Measurements from ENCODE around the gene DLGAP3. TPM values are rescaled to one million over a fixed set of nuclear protein-coding genes. Genes with fewer than 3 reads are reported as not detected.
"Not testable (repeated sequence)": the region's sequence is repeated elsewhere in the genome, so short reads cannot be mapped to it uniquely, and the experiment has no call there.

Gene DLGAP3
- total RNA-seq, 5 donors from 2014 or later (not counting 1 experiment from before 2014, with no cell fraction given) = 0.78 to 1.6 (median 0.99) TPM

DNA sequence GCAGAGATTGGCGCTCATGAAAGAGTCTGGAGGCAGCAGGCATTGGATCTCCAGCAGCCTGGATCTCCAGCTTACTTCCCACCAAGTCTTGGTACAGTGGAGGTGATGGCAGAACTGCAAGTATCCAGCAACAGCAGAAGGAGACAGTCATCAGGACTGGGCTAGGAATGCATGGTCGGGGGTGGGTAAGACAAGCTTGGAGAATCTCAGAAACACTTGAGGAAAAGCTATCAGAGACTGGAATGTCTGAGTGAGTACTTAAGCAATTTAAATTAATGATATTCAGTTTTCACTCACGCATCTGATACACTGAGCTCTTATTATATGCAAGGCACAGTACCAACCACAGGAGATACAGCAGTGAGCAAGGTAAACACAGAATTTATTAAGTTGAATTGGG lies 45.9 kb upstream of the DLGAP3 start:
- no peak for DNase-seq
- H3K4me1 Mint-ChIP-seq = peaks cover 12 to 33% (median 22%) of the 10 kb centered on the region in 3 donors
- Histone ChIP-seq H3K4me3 (ENCODE audit: control insufficient read depth in 1 of 2, extremely low read depth in 1 of 2, low read length in 1 of 2) (no peak overlapping the region), H3K36me3 (ENCODE audit: control insufficient read depth in 2 of 2, extremely low read depth in 1 of 2, insufficient read depth in 1 of 2, low read length in 1 of 2) (peaks cover 0 to 15% of the 10 kb centered on the region in 2 donors), H3K4me1 (ENCODE audit: control insufficient read depth in 1 of 2, extremely low read depth in 1 of 2, insufficient read depth in 2 of 2, low read length in 2 of 2) (no peaks in the 10 kb centered on the region), H3K27me3 (replicated peaks in 1 of 2; ENCODE audit: control insufficient read depth in 2 of 2, extremely low read depth in 1 of 2, insufficient read depth in 2 of 2, low read length in 1 of 2) (no peaks in the 10 kb centered on the region), H3K9me3 (no peaks in the 10 kb centered on the region), H3K27ac (ENCODE audit: low read length) (no peak overlapping the region)
- no peak overlapping the region for H3K4me3 Mint-ChIP-seq
- H3K36me3 Mint-ChIP-seq = peaks cover 11% of the 10 kb centered on the region
- no peaks in the 10 kb centered on the region for H3K27me3 Mint-ChIP-seq
- 100% methylated on average over 2 of the region's 3 CpGs for WGBS (ENCODE audit: insufficient coverage)
- no peak for ATAC-seq (replicated peaks in 1 of 4)
- H3K9me3 Mint-ChIP-seq = peaks cover 0 to 4% (median 0%) of the 10 kb centered on the region in 3 donors
- CTCF ChIA-PET = no interaction called here
- H3K27ac Mint-ChIP-seq = peak overlapping the region in 1 of 2 donors; percentile 44
- POLR2A ChIA-PET = no interaction called here

DNA sequence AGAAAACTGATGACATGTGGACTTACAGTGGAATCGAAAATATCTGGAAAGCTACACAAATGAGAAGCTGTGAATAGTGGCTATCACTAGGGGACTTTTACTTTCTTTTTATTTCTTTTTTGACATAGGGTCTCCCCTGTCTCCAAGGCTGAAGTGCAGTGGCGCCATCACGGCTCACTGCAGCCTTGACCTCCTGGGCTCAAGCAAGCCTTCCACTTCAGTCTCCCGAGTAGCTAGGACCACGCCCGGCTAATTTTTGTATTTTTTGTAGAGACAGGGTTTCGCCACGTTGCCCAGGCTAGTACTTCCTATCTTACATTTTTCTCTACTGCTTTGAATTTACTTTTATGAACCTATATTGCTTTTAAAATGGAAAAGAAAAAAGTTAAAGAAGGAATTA lies 45.2 kb upstream of the DLGAP3 start:
- CTCF ChIA-PET = interaction anchor here in 1 of 2 donors (0.6 kb wide), 1 partner anchor 10 kb away, joined by 3 read pairs; no protein-coding TSS in a partner anchor
- DNase-seq = no peak
- WGBS (ENCODE audit: insufficient coverage) = no CpG with 5 or more reads among the region's 8 CpGs

DNA sequence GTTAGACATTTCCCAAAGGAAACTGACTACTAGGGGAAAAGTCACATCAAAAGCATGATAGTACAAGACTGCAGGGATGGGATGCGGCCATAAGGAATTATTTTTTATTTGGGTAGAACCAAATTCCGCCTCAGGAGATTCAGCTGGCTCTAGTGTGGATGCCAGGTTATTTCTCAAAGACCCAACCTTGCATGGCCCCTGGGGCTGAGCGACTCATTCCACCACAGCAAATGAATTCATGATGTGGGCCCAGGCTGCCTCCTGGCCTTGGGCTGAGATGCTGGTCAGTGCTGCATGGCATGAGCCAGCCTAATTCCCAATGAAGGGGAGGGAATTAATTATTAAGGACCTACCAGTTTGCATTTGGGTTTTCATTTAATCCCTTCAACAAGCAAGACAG lies 43.9 kb upstream of the DLGAP3 start:
- peaks cover 2% of the 10 kb centered on the region for H3K9me3 ChIP-seq
- Mint-ChIP-seq H3K4me1 (peaks cover 13 to 30% (median 29%) of the 10 kb centered on the region in 3 donors), H3K36me3 (peaks cover 11% of the 10 kb centered on the region), H3K4me3 (no peak overlapping the region), H3K27ac (no peak overlapping the region), H3K27me3 (no peaks in the 10 kb centered on the region), H3K9me3 (peaks cover 0 to 4% (median 0%) of the 10 kb centered on the region in 3 donors)
- CTCF ChIA-PET = no interaction called here
- H3K4me1 ChIP-seq (ENCODE audit: control insufficient read depth in 1 of 2, extremely low read depth in 1 of 2, insufficient read depth in 2 of 2, low read length in 2 of 2) = peaks cover 0 to 10% of the 10 kb centered on the region in 2 experiments
- no peak for ATAC-seq (replicated peaks in 1 of 4)
- H3K36me3 ChIP-seq (ENCODE audit: control insufficient read depth in 2 of 2, extremely low read depth in 1 of 2, insufficient read depth in 1 of 2, low read length in 1 of 2) = peaks cover 0 to 13% of the 10 kb centered on the region in 2 donors
- peaks cover 0 to 2% of the 10 kb centered on the region in 2 experiments for H3K27me3 ChIP-seq (replicated peaks in 1 of 2; ENCODE audit: control insufficient read depth in 2 of 2, extremely low read depth in 1 of 2, insufficient read depth in 2 of 2, low read length in 1 of 2)
- no peak for DNase-seq
- H3K27ac ChIP-seq (ENCODE audit: low read length) = no peak overlapping the region
- H3K4me3 ChIP-seq (ENCODE audit: control insufficient read depth in 1 of 2, extremely low read depth in 1 of 2, low read length in 1 of 2) = no peak overlapping the region
- POLR2A ChIA-PET = no interaction called here
- WGBS (ENCODE audit: insufficient coverage) = 100% methylated on average over 1 of the region's 3 CpGs

More for the DNA sequence above, 45.2 kb upstream of the DLGAP3 start:
- Mint-ChIP-seq H3K36me3 (peaks cover 11% of the 10 kb centered on the region), H3K4me1 (peaks cover 11 to 33% (median 25%) of the 10 kb centered on the region in 3 donors), H3K9me3 (peaks cover 0 to 4% (median 0%) of the 10 kb centered on the region in 3 donors), H3K27me3 (no peaks in the 10 kb centered on the region), H3K27ac (no peak overlapping the region), H3K4me3 (no peak overlapping the region)
- H3K27me3 ChIP-seq (replicated peaks in 1 of 2; ENCODE audit: control insufficient read depth in 2 of 2, extremely low read depth in 1 of 2, insufficient read depth in 2 of 2, low read length in 1 of 2) = no peaks in the 10 kb centered on the region
- H3K4me1 ChIP-seq (ENCODE audit: control insufficient read depth in 1 of 2, extremely low read depth in 1 of 2, insufficient read depth in 2 of 2, low read length in 2 of 2) = no peaks in the 10 kb centered on the region
- no peaks in the 10 kb centered on the region for H3K9me3 ChIP-seq
- POLR2A ChIA-PET = no interaction called here
- H3K4me3 ChIP-seq (ENCODE audit: control insufficient read depth in 1 of 2, extremely low read depth in 1 of 2, low read length in 1 of 2) = no peak overlapping the region
- H3K36me3 ChIP-seq (ENCODE audit: control insufficient read depth in 2 of 2, extremely low read depth in 1 of 2, insufficient read depth in 1 of 2, low read length in 1 of 2) = peaks cover 0 to 15% of the 10 kb centered on the region in 2 donors
- ATAC-seq (replicated peaks in 1 of 4) = no peak
- no peak overlapping the region for H3K27ac ChIP-seq (ENCODE audit: low read length)

DNA sequence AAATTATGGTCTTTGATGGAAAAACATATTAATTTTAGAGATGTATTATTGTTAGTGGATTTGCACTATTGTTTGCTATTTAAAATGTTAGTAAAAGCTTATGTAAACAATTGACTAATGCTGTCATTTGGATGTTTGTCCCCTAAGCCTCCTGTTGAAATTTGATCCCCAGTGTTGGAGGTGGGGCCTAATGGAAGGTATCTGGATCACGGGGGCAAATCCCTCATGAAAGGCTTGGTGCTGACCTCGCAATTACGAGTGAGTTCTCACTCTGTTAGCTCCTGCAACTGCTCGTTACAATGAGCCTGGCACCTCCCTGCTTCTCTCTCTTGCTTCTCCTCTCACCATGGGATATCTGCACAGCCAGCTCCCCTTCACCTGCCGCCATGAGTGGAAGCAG lies 41.4 kb upstream of the DLGAP3 start:
- ChIA-PET CTCF (no interaction called here), POLR2A (no interaction called here)
- Mint-ChIP-seq H3K4me3 (no peak overlapping the region), H3K4me1 (peaks cover 13 to 34% (median 25%) of the 10 kb centered on the region in 3 donors), H3K27ac (no peak overlapping the region), H3K9me3 (peaks cover 0 to 2% (median 0%) of the 10 kb centered on the region in 3 donors), H3K27me3 (no peaks in the 10 kb centered on the region), H3K36me3 (peaks cover 6% of the 10 kb centered on the region)
- ATAC-seq (replicated peaks in 1 of 4) (no peak), DNase-seq (no peak)
- peaks cover 0 to 2% of the 10 kb centered on the region in 2 experiments for H3K27me3 ChIP-seq (replicated peaks in 1 of 2; ENCODE audit: control insufficient read depth in 2 of 2, extremely low read depth in 1 of 2, insufficient read depth in 2 of 2, low read length in 1 of 2)
- 81% methylated on average over 4 of the region's 5 CpGs for WGBS (ENCODE audit: insufficient coverage)
- H3K9me3 ChIP-seq = peaks cover 2% of the 10 kb centered on the region
- H3K27ac ChIP-seq (ENCODE audit: low read length) = no peak overlapping the region
- H3K4me1 ChIP-seq (ENCODE audit: control insufficient read depth in 1 of 2, extremely low read depth in 1 of 2, insufficient read depth in 2 of 2, low read length in 2 of 2) = peaks cover 0 to 15% of the 10 kb centered on the region in 2 experiments
- H3K36me3 ChIP-seq (ENCODE audit: control insufficient read depth in 2 of 2, extremely low read depth in 1 of 2, insufficient read depth in 1 of 2, low read length in 1 of 2) = peaks cover 0 to 5% of the 10 kb centered on the region in 2 donors
- no peak overlapping the region for H3K4me3 ChIP-seq (ENCODE audit: control insufficient read depth in 1 of 2, extremely low read depth in 1 of 2, low read length in 1 of 2)

DNA sequence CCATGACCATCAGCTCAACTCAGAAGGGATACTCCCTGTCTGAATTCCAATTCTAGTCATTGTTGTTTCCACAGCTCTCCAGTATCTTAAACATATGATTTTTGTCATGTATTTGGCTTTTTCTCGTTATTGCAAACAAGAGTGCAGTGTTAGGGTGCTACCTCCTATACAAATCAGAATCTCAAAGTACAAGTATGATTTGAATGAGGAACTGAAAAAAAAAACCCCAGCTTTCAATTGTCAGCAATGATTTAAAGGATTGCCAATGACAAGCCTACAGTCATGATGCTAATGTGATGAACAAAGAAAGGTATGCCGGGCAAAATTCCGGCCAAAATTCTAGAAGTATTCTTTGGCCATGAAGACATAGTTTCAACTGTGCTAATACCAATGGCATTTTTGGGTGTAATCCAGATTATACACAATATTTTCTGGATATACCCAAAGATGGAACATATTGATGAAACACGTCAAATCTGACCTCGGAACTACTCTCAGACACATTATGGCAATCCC lies 40.8 kb upstream of the DLGAP3 start:
- Mint-ChIP-seq H3K27ac (no peak overlapping the region), H3K4me3 (no peak overlapping the region), H3K27me3 (no peaks in the 10 kb centered on the region), H3K4me1 (peaks cover 13 to 34% (median 24%) of the 10 kb centered on the region in 3 donors), H3K9me3 (no peaks in the 10 kb centered on the region), H3K36me3 (no peaks in the 10 kb centered on the region)
- H3K27me3 ChIP-seq (replicated peaks in 1 of 2; ENCODE audit: control insufficient read depth in 2 of 2, extremely low read depth in 1 of 2, insufficient read depth in 2 of 2, low read length in 1 of 2) = peaks cover 0 to 2% of the 10 kb centered on the region in 2 experiments
- DNase-seq (no peak), ATAC-seq (replicated peaks in 1 of 4) (no peak)
- WGBS (ENCODE audit: insufficient coverage) = no CpG with 5 or more reads among the region's 5 CpGs
- no peak overlapping the region for H3K27ac ChIP-seq (ENCODE audit: low read length)
- no peak overlapping the region for H3K4me3 ChIP-seq (ENCODE audit: control insufficient read depth in 1 of 2, extremely low read depth in 1 of 2, low read length in 1 of 2)
- peaks cover 2% of the 10 kb centered on the region for H3K9me3 ChIP-seq
- CTCF ChIA-PET = interaction anchor here in 1 of 2 donors (0.6 kb wide), 1 partner anchor 11 kb away, joined by 9 read pairs; no protein-coding TSS in a partner anchor
- H3K4me1 ChIP-seq (ENCODE audit: control insufficient read depth in 1 of 2, extremely low read depth in 1 of 2, insufficient read depth in 2 of 2, low read length in 2 of 2) = peaks cover 0 to 15% of the 10 kb centered on the region in 2 experiments
- POLR2A ChIA-PET = no interaction called here
- peaks cover 0 to under 1% of the 10 kb centered on the region in 2 donors for H3K36me3 ChIP-seq (ENCODE audit: control insufficient read depth in 2 of 2, extremely low read depth in 1 of 2, insufficient read depth in 1 of 2, low read length in 1 of 2)

DNA sequence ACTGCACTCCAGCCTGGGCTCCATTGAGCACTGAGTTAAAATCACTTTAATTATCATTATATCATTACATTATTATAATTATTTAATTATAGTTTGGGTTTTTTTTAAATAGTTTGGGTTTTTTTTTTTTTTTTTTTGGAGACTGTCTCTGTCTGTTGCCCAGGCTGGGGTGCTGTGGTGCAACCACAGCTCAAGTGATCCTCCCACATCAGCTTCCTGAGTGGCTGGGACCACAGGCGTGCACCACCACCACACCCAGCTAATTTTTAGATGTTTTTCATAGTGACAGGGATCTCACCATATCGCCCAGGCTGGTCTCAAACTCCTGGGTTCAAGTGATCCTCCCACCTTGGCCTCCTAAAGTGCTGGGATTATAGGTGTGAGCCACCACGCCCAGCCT lies 38.8 kb upstream of the DLGAP3 start:
- ATAC-seq (replicated peaks in 1 of 4) = peak; percentile 81 to 94 (median 90)
- H3K36me3 ChIP-seq (ENCODE audit: control insufficient read depth in 2 of 2, extremely low read depth in 1 of 2, insufficient read depth in 1 of 2, low read length in 1 of 2); H3K9me3 ChIP-seq; POLR2A ChIA-PET; CTCF ChIA-PET; H3K36me3 Mint-ChIP-seq; H3K27ac ChIP-seq (ENCODE audit: low read length); H3K4me3 Mint-ChIP-seq; H3K27ac Mint-ChIP-seq; H3K9me3 Mint-ChIP-seq; H3K4me3 ChIP-seq (ENCODE audit: control insufficient read depth in 1 of 2, extremely low read depth in 1 of 2, low read length in 1 of 2); H3K27me3 ChIP-seq (replicated peaks in 1 of 2; ENCODE audit: control insufficient read depth in 2 of 2, extremely low read depth in 1 of 2, insufficient read depth in 2 of 2, low read length in 1 of 2); H3K27me3 Mint-ChIP-seq: not testable (repeated sequence)
- H3K4me1 ChIP-seq (ENCODE audit: control insufficient read depth in 1 of 2, extremely low read depth in 1 of 2, insufficient read depth in 2 of 2, low read length in 2 of 2) = peaks cover 0 to 15% of the 10 kb centered on the region in 2 experiments
- peak in 3 of 35 experiments; percentile 10 to 20 (median 11) for DNase-seq
- peaks cover 9 to 31% (median 17%) of the 10 kb centered on the region in 3 donors for H3K4me1 Mint-ChIP-seq
- WGBS (ENCODE audit: insufficient coverage) = no CpG with 5 or more reads among the region's 3 CpGs

Data from T-cell (primary cell).